GM18951 (cell line): ENCODE data around the gene NCKAP5.

Experiments
- POLR2A ChIP-seq: IDR thresholded peaks from 4 replicates; pipeline ENCODE4 v1.6.1; 2011; ENCODE audit warnings: mild to moderate bottlenecking; ENCODE audit not compliant: insufficient read length, insufficient read depth; ENCODE audit errors: extremely low read depth
- in situ Hi-C: fragments of 300-500 bp; cut with MboI; formaldehyde crosslinking; loops from one replicate; pipeline ENCODE4 v1.12.0; 2022; ENCODE audit warnings: low sequenced_read_pairs, mixed read lengths, inconsistent platforms; ENCODE audit not compliant: unreplicated experiment

The NCKAP5 gene

DNA sequence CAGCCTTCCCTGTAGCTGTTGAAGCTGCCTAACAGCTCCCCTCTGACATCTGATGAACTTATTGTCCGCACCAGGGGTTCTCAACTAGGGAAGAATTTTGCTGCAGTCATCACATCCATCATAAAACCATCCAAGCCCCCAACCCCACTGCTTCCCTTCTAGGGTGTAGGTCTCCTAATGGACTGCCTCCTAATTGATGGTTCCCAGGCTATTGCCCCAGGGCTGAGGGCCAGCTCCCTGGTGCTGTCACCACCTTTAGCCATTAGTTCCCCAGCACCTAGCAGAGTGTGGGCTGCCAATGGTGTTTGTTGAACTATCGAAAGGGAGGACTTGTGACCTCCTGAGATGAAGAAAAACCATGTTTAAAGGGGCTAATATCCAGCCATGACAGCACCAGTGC lies 125.9 kb downstream of the NCKAP5 start:
- in situ Hi-C loops: no loop called here
- TF ChIP-seq POLR2A: no peak

- in situ Hi-C loops: no loop called here
- no peak for TF ChIP-seq POLR2A
Observed at GRCh38 chr2:133439565-133439920, 128.7 kb downstream of the NCKAP5 start.

- in situ Hi-C loops: no loop called here
- no peak for TF ChIP-seq POLR2A
Observed at GRCh38 chr2:133438848-133439564, 129.3 kb downstream of the NCKAP5 start.

GRCh38 chr2:133438026-133438425 lies 130.2 kb downstream of the NCKAP5 start:
- in situ Hi-C loops: no loop called here
- no peak for TF ChIP-seq POLR2A

- in situ Hi-C loops: no loop called here
- no peak for TF ChIP-seq POLR2A
Observed at GRCh38 chr2:133437492-133437891, 130.8 kb downstream of the NCKAP5 start.

GRCh38 chr2:133434959-133435668 lies 133.1 kb downstream of the NCKAP5 start:
- TF ChIP-seq POLR2A: no peak
- in situ Hi-C loops: no loop called here

GRCh38 chr2:133433455-133434451 lies 134.5 kb downstream of the NCKAP5 start:
- in situ Hi-C loops: no loop called here
- TF ChIP-seq POLR2A: no peak

- no peak for TF ChIP-seq POLR2A
Observed at GRCh38 chr2:133432778-133433177, 135.5 kb downstream of the NCKAP5 start.

DNA sequence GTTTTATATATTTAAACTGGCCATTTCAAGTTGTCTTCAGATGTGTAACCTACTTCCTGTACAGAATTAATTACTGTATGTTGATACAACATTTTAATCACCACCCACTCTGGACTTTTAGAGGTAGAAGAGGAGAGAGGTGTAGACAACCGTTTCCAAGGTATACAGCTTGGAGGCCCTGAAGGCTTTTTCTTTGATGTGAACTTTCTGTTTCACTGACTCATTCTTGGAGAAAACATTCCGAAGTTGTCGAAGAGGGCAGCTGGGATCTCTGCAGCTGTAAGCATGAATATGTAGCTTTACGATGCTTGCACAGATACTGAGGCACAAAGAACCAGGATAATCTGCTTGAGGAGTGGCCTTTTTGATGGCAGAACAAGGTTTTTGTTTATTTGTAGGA lies 137.0 kb downstream of the NCKAP5 start:
- no peak for TF ChIP-seq POLR2A
- in situ Hi-C loops: no loop called here

More at GRCh38 chr2:133432778-133433177, 135.5 kb downstream of the NCKAP5 start:
- in situ Hi-C loops: no loop called here

DNA sequence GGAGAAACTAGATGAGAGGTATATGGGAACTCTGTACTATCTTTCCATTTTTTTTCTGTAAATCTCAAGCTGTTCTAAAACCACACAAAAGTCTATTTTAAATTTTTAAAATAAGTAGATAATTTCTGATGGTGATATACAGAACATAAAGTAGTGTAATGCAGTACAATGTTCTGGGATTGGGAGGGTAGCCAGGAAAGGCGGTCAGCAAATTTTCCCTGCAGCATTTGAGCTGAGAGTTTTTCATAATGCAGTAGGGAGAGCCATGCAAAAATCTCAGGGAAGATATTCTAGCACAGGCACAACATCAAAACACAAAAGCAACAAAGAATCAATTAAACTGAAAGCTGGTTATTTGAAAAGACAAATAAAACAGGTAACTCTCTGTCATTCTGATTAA lies 141.5 kb downstream of the NCKAP5 start:
- in situ Hi-C loops: no loop called here
- no peak for TF ChIP-seq POLR2A

GRCh38 chr2:133425612-133426011 lies 142.7 kb downstream of the NCKAP5 start:
- no peak for TF ChIP-seq POLR2A
- in situ Hi-C loops: no loop called here

- in situ Hi-C loops: no loop called here
Observed at GRCh38 chr2:133424876-133425275, 143.4 kb downstream of the NCKAP5 start.

DNA sequence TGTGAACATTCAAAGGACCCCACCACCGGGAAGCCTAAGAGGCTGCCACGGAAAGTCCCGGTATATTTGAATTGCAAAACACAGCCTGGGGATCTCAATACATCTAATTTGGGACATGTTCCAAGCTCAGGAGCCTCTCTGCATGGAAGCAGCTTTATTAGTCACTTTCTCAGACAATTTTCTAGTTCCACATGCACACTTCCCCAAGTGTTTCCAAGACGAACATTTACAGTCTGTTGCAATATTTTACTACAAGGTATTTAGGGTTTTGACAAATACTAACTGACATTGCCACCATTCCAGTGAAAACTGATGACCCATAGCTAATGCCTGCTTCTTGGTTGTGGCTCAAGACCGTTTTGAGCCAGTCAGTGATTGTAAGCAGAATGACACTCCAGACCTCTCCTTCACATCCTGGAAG lies 145.3 kb downstream of the NCKAP5 start:
- in situ Hi-C loops: no loop called here
- no peak for TF ChIP-seq POLR2A

More at GRCh38 chr2:133424876-133425275, 143.4 kb downstream of the NCKAP5 start:
- TF ChIP-seq POLR2A: no peak
